GM12872 (cell line): ENCODE results near the gene SLC5A1.

Source experiments
- CTCF ChIP-seq: IDR thresholded peaks from 3 replicates; pipeline ENCODE4 v1.5.1; 2011; ENCODE audit warnings: low read depth, mild to moderate bottlenecking, low read length, moderate library complexity; ENCODE audit not compliant: insufficient read depth

The SLC5A1 gene

GRCh38 chr22:32034275-32034674, 8.8 kb upstream of the SLC5A1 start:
- TF ChIP-seq CTCF = no peak

DNA sequence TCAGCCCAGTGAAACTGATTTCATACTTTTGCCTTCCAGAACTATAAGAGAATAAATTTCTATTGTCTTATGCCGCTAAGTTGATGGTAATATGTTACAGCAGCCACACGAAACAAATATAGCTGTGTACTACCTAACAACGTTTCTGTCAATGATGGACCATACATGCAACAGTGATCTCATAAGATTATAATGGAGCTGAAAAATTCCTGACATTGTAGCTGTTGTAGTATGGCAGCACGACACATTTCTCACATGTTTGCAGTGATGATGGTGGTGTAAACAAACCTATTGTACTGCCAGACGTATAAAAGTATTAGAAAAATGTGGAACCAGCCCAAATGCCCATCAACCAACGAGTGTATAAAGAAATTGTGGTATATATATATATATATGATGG, 5.8 kb upstream of the SLC5A1 start:
- TF ChIP-seq CTCF = no peak

GRCh38 chr22:32040324-32040904, 2.6 kb upstream of the SLC5A1 start:
- TF ChIP-seq CTCF = no peak

DNA sequence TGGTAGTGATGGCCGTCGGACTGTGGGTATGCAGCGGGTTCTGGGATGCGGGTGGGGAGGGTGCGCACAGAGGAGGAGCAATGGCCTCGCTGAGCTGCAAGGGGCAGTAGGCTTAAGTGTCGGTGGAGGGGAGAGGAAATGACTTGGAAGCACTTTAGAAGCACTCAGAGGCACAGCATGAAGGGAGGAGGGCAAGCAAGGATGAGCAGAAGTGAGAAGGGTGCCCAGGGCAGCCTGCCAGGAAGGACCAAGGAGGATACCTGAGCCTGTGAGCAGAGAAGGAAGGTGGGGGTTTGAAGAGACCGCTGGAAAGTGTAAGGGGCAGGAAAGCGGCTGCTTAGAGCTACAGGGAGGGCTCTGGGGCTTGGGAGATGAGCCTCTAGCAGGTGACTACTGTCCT, 330 bp downstream of the SLC5A1 start:
- TF ChIP-seq CTCF = no peak

GRCh38 chr22:32044477-32044876, 1.4 kb downstream of the SLC5A1 start:
- TF ChIP-seq CTCF = no peak

GRCh38 chr22:32044913-32045312, 1.9 kb downstream of the SLC5A1 start:
- TF ChIP-seq CTCF = no peak

- TF ChIP-seq CTCF = no peak
These were observed 5.0 kb downstream of the SLC5A1 start for GRCh38 chr22:32048069-32048468.
